Adrenal gland (tissue), 5 donors: Measurements from ENCODE around the gene GATA5.

Source experiments
- POLR2A ChIP-seq, 2 donors: fragments of 450-650 bp; IDR thresholded peaks; one replicate each; pipeline ENCODE4 v1.6.1; 2017; ENCODE audit warnings: antibody characterized with exemption in 2 of 2, mild to moderate bottlenecking in 2 of 2, moderate library complexity in 1 of 2
- TF ChIP-seq, protein P1 (sequence below), 6 experiments: fragments of 450-650 bp in 4 of 6; fragments of 200-600 bp in 2 of 6; sonication (generic) in 1 of 6; IDR thresholded peaks; 1 replicate in 5 of 6; 2 replicates in 1 of 6; pipeline versions ENCODE4 v1.5.1 to v1.8.0; 2016 to 2021; ENCODE audit warnings: antibody characterized with exemption in 6 of 6, mild to moderate bottlenecking in 2 of 6, moderate library complexity in 1 of 6
- donor health status: DM: no; HTN: no; CAD: no.

DNA sequence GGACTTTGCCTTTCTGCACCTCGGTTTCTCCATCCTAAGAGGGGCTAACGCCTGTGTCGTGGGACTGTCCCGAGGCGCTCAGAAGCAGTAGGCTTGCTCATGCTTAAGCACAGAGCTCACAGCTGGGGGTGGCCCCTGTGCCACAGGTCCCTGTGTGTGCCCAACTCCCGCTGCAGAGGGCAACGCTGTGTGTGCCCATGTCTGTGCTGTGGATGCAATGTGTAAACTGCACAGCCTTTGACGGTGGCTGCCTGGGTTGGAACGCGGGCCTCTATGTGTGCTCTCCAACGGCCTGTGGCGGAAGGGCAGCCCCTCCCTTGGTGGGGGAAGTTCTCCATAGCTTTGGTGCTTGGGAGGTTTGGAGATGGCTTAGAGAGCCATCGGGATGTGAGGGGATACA is 10.7 kb upstream of the GATA5 start:
- TF ChIP-seq, protein P1, sequence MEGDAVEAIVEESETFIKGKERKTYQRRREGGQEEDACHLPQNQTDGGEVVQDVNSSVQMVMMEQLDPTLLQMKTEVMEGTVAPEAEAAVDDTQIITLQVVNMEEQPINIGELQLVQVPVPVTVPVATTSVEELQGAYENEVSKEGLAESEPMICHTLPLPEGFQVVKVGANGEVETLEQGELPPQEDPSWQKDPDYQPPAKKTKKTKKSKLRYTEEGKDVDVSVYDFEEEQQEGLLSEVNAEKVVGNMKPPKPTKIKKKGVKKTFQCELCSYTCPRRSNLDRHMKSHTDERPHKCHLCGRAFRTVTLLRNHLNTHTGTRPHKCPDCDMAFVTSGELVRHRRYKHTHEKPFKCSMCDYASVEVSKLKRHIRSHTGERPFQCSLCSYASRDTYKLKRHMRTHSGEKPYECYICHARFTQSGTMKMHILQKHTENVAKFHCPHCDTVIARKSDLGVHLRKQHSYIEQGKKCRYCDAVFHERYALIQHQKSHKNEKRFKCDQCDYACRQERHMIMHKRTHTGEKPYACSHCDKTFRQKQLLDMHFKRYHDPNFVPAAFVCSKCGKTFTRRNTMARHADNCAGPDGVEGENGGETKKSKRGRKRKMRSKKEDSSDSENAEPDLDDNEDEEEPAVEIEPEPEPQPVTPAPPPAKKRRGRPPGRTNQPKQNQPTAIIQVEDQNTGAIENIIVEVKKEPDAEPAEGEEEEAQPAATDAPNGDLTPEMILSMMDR (IDR thresholded peaks at IDR 0.05), result no peak
- no peak for TF ChIP-seq POLR2A (IDR thresholded peaks at IDR 0.05)
